Right atrium auricular region (tissue), 2 donors: Measurements from ENCODE around the gene BCAS4. TPM values are rescaled to one million over a fixed set of nuclear protein-coding genes. Genes with fewer than 3 reads are reported as not detected.

Experiments used
- DNase-seq: peaks from one replicate; pipeline ENCODE4 v3.0.0-alpha.2; 2019; ENCODE audit warnings: low spot score
- H3K27ac ChIP-seq, 2 donors: fragments of 200-600 bp; sonication (generic); 1 replicate in 1 of 2; 2 replicates in 1 of 2; pipeline ENCODE4 v1.5.1; 2016 to 2019
- H3K27me3 ChIP-seq, 2 donors: fragments of 200-600 bp; sonication (generic); one replicate each; pipeline versions ENCODE4 v1.5.1 to v1.6.0; 2017 to 2019
- H3K36me3 ChIP-seq: fragments of 200-600 bp; sonication (generic); one replicate; pipeline ENCODE4 v1.5.1; 2016
- H3K4me1 ChIP-seq, 2 donors: fragments of 200-600 bp; sonication (generic); one replicate each; pipeline versions ENCODE4 v1.5.1 to v1.6.0; 2017 to 2019
- H3K4me3 ChIP-seq, 2 donors: fragments of 200-600 bp; sonication (generic); 1 replicate in 1 of 2; 2 replicates in 1 of 2; pipeline ENCODE4 v1.5.1; 2017 to 2019; ENCODE audit warnings: mild to moderate bottlenecking in 1 of 2, moderate library complexity in 1 of 2
- H3K9me3 ChIP-seq, 2 donors: fragments of 200-600 bp; sonication (generic); one replicate each; pipeline ENCODE4 v1.5.1; 2019
- total RNA-seq, 2 donors: library from RNA; depleted of rRNA; stranded (reverse); fragments of >200 nt; gene quantifications; one replicate each; pipeline ENCODE4 v1.1.0, GENCODE V29; 2016
- TF ChIP-seq, protein P1 (sequence below), 2 donors: fragments of 200-600 bp; sonication (generic); IDR thresholded peaks; one replicate each; pipeline ENCODE4 v1.5.1; 2019; ENCODE audit warnings: antibody characterized with exemption in 2 of 2

Gene BCAS4
- total RNA-seq, 2 donors from 2014 or later, result 1.5 to 2.2 TPM

DNA sequence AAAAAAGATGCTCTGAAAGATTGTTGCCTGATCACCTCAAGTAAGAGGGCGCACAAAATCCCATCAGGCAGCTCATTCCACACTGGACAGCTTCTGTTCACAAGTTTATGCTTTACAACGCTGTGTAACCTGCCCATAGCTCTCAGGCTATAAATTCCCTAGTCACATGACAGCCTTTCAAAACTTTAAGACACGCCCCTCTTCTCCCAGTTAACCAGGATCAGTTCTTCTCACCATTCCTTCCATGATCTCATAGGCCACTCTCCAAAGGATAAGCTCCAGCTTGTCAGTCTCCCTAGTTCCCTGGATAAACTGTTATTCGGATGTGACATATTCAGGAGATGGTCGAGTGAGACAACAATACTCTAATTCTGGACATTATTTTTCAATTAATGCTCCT lies 121.4 kb downstream of the BCAS4 start:
- peaks cover 0 to 81% of the 10 kb centered on the region in 2 donors for H3K4me1 ChIP-seq
- no peaks in the 10 kb centered on the region for H3K27me3 ChIP-seq
- H3K27ac ChIP-seq, result peak overlapping the region; percentile 1 to 17

DNA sequence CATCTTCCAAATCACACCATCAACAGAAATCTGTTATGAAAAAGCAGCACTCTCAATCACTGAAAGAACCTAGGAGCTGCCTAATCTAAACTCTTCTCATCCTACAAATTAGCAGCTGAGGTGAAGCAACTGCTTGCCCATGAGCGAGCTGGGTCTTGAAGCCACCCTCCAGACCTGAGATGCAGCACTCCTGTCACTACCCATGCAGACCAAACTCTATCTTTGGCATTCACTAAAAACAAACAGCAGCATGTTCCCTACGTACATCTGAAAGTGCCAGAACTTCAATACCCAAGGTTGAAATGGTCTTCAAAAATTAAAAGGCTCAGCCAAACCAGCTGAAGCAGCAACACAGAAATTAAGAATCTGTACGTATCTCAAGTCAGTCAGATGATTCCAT lies 122.1 kb downstream of the BCAS4 start:
- DNase-seq, result no peak
- peak overlapping the region; percentile 1 to 17 for H3K27ac ChIP-seq
- no peaks in the 10 kb centered on the region for H3K27me3 ChIP-seq
- H3K9me3 ChIP-seq, result no peaks in the 10 kb centered on the region
- peaks cover 0 to 81% of the 10 kb centered on the region in 2 donors for H3K4me1 ChIP-seq
- H3K4me3 ChIP-seq, result no peak overlapping the region
- TF ChIP-seq, protein P1, sequence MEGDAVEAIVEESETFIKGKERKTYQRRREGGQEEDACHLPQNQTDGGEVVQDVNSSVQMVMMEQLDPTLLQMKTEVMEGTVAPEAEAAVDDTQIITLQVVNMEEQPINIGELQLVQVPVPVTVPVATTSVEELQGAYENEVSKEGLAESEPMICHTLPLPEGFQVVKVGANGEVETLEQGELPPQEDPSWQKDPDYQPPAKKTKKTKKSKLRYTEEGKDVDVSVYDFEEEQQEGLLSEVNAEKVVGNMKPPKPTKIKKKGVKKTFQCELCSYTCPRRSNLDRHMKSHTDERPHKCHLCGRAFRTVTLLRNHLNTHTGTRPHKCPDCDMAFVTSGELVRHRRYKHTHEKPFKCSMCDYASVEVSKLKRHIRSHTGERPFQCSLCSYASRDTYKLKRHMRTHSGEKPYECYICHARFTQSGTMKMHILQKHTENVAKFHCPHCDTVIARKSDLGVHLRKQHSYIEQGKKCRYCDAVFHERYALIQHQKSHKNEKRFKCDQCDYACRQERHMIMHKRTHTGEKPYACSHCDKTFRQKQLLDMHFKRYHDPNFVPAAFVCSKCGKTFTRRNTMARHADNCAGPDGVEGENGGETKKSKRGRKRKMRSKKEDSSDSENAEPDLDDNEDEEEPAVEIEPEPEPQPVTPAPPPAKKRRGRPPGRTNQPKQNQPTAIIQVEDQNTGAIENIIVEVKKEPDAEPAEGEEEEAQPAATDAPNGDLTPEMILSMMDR (IDR thresholded peaks at IDR 0.05), result no peak
- no peaks in the 10 kb centered on the region for H3K36me3 ChIP-seq

More for the DNA sequence above, 121.4 kb downstream of the BCAS4 start:
- Histone ChIP-seq H3K4me3 (no peak overlapping the region), H3K9me3 (no peaks in the 10 kb centered on the region), H3K36me3 (no peaks in the 10 kb centered on the region)
- TF ChIP-seq, protein P1 (IDR thresholded peaks at IDR 0.05), result no peak
- DNase-seq, result no peak

DNA sequence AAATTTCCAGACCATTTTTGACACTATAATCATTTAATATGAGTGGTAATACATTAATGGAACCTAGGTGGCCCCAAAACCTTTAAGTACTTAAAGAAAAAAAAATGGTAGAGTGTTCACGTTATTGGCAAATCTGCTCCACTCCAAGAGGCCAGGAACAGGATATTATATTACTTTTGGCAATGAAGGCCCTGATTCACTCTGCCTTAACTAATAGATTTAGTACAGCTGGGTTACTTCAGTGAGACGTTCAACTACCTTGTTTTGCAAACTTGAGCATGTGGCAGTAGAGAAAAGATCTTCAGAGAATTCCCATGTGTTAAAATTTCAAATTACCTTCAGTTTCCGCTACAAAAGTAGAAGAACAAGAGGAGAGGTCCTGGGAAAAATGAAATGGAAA lies 123.5 kb downstream of the BCAS4 start:
- H3K9me3 ChIP-seq, result no peaks in the 10 kb centered on the region
- H3K4me3 ChIP-seq, result no peak overlapping the region
- peaks cover 0 to 85% of the 10 kb centered on the region in 2 donors for H3K4me1 ChIP-seq
- DNase-seq, result no peak
- H3K27me3 ChIP-seq, result no peaks in the 10 kb centered on the region
- no peaks in the 10 kb centered on the region for H3K36me3 ChIP-seq
- no peak overlapping the region for H3K27ac ChIP-seq
- TF ChIP-seq, protein P1 (IDR thresholded peaks at IDR 0.05), result no peak

DNA sequence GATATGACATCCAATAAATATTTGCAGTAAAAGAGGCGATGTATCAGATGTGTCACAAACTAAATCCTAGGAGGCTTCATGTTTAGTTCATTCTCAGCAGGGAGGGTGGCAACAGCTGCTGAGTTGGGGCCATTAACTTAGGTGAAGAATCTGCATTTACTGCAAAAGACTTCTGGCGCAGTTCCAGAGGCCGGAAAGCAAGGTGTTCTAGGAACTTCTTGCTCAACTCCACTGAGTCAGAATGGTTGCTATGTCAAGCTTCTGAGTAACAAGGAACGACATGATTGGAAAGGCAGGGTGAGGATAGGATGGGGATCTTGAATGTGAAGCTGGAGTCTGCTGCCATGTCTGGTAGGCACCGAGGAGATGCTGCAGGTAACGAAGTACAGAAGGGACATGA lies 124.7 kb downstream of the BCAS4 start:
- H3K27ac ChIP-seq, result no peak overlapping the region
- no peaks in the 10 kb centered on the region for H3K27me3 ChIP-seq

DNA sequence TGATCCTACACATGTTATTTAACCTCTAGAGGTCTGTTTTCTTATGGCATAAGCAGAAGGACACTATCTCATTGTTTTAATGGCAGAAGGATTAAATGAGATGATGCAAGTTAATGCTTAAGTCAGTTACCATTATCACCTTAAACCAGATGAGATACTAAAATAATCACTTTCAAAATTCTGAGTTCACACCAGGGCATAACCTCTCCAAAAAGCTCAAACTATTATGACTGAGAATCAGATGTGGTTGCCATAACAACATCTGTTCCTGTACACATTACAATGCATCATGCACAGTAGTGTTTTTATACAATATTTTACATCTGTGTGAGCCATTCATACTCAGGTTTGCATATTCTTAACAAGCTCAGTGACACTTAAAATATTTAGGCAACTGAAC lies 126.1 kb downstream of the BCAS4 start:
- no peaks in the 10 kb centered on the region for H3K27me3 ChIP-seq
- H3K4me1 ChIP-seq, result peaks cover 0 to 81% of the 10 kb centered on the region in 2 donors
- no peak overlapping the region for H3K4me3 ChIP-seq
- TF ChIP-seq, protein P1 (IDR thresholded peaks at IDR 0.05), result no peak
- H3K9me3 ChIP-seq, result no peaks in the 10 kb centered on the region
- H3K36me3 ChIP-seq, result no peaks in the 10 kb centered on the region
- DNase-seq, result no peak
- no peak overlapping the region for H3K27ac ChIP-seq

More for the DNA sequence above, 124.7 kb downstream of the BCAS4 start:
- no peak overlapping the region for H3K4me3 ChIP-seq
- DNase-seq, result peak; percentile 69
- no peaks in the 10 kb centered on the region for H3K9me3 ChIP-seq
- peaks cover 0 to 80% of the 10 kb centered on the region in 2 donors for H3K4me1 ChIP-seq
- TF ChIP-seq, protein P1 (IDR thresholded peaks at IDR 0.05), result no peak
- H3K36me3 ChIP-seq, result no peaks in the 10 kb centered on the region

DNA sequence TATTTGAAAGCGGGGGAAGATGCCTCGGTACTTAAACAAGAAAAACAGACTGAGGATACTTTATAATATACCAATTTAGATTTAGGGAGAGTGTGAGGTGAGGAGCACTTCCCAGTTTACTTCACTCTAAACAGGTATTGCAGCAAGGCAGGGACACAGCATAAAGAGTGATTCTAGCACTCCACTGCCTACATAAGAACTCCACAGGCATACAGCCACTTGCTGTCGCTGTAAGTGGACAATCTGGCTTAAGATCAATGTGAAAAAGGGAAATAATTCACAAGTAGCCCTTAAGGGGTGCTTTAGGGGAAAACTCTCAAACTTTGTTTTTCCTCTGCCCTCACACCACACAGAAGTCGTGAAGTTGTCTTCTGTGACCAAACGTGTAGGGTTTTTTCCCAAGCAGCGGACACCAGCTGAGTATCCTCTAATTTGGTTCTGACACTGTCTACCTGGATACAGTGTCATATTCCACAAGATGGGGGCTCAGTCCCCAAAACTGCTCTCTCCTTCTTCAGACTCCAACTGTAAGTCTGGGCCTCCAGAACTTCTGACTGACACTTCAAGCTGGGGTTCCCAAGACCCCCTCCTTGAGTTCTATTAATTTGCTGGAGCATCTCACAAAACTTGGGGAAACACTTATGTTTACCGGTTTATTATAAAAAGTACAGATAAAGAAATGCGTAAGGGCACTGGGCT lies 127.1 kb downstream of the BCAS4 start:
- H3K4me1 ChIP-seq, result peaks cover 0 to 80% of the 10 kb centered on the region in 2 donors
- TF ChIP-seq, protein P1 (IDR thresholded peaks at IDR 0.05), result no peak
- H3K27ac ChIP-seq, result no peak overlapping the region
- H3K4me3 ChIP-seq, result no peak overlapping the region
- no peaks in the 10 kb centered on the region for H3K27me3 ChIP-seq
- no peaks in the 10 kb centered on the region for H3K9me3 ChIP-seq
- no peak for DNase-seq
- no peaks in the 10 kb centered on the region for H3K36me3 ChIP-seq
